Measurements from ENCODE around the gene TSHZ2.
A peak's percentile ranks its signal among the peaks of the same experiment; 100 is the strongest.

Gene TSHZ2

DNA sequence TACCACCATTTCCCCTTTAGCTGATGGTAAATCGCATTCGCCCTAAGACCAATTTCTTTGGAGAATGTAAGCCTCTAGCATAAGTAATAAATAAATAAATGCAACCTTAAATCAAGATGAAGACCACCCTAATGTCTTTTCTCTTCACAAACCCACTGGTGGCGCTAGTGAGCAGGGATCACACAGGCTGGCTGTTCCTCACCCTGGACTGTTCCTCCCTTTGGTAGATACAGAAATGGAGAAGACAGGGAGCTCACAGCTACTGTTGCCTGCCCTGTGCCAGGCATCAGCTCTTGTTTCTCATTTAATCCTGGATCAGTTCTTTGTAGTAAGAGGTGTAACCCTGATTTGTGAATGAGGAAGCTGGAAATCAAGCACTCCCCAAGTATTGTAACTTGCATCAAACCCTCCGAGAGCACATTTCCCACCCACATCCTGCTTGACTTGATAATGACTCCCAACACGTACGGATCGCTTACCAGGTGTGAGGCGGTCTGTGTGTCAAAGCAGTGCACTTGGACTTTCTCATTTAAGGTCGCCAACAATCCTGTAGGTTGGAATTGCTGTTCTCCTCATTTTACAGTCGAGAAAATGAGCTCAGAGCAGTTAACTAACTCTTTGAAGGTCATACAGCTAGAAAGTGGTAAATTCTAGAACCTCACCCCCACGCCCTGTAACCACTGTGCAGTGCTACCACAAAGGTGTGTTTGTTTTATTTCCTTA is 236.1 kb downstream of the TSHZ2 start:
- DNase-seq (ENCODE audit: low spot score): no peak

DNA sequence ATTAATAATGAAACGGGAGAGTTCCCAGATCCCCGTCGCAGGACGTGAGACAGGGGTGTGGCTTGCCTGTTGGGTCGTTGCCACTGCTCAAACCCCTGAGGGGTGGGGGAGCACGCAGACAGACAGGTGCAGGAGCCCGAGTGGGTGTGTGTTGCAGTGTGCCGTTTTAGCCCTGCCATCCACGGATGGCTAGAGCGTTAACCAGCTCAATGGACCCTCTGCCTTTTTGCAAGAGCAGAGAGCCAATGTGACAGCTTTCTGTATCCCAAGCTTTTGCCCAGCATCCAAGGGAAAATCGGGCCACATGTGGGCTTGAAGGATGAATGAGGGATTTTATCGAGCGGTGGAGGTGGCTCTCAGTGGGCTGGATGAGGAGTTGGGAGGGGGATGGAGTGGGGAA is 237.9 kb downstream of the TSHZ2 start:
- DNase-seq (ENCODE audit: low spot score): no peak

DNA sequence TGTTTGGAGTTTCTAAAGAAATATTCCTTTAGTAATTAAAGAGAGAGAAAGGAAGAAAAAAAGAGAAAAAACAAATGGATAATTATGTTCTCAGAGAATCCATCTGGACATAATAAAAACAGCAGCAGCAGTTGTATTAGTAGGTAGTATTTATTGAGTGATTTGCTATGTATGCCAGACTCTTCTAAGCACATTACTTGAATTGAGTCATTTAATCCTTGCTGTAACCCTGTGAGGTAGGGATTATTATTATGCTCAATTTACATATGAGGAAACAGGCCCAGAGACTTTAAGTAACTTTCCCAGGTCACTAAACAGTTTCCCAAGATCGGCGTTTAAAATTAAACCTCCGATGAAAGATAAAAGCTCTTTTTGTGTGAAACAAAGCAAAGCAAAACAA is 238.8 kb downstream of the TSHZ2 start:
- no peak for DNase-seq (ENCODE audit: low spot score)

DNA sequence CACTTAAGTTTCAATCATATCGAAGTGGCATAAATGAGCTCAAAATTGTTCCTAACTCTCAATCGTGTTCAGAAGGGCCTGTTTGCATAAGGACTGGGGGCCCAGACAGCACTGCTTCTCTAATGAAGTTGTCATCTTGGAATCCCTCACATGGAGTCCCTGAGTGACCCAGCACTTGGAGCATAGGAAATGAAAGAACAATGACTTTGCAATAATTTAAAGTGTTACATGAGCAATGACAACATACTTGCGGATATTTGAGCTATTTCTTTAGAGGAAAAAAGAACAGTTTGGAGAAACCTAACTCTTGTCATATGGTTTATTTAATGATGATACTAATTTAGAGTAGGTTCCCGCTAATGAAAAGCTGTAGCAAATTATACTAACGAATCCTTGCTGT is 239.9 kb downstream of the TSHZ2 start:
- no peak for DNase-seq (ENCODE audit: low spot score)

DNA sequence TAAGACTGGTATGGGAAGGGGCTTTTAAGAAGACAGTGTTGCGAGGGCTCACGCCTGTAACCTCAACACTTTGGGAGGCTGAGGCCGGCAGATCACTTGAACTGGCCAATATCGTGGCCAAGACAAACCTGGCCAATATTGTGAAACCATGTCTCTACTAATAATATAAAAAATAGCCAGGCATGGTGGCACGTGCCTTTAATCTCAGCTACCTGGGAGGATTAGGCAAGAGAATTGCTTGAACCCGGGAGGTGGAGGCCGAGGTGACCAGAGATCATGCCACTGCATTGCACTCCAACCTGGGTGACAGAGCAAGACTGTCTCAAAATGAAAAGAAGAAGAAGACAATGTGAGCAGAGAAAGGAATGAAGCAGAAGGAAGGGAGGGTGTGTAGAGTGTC is 242.2 kb downstream of the TSHZ2 start:
- no peak for DNase-seq (ENCODE audit: low spot score)

DNA sequence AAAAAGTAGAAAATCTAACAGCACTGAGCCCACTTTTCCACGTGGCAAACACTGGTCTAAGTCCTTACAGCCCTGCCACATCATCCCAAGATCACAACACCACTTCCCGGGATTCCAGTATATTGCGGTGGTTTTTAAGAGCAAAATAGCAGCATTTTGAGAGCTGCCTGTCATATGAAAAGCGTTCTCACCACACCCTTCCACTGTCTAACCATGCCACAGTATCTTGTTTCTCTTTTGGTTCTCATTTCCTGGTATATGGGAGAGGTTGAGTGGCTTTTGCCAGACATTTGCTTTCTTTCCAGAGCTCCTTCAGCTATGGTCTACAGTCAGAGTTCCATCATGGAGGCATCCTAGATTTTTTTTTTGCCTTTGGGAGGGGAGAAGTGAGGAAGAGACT is 243.0 kb downstream of the TSHZ2 start:
- no peak for DNase-seq (ENCODE audit: low spot score)

DNA sequence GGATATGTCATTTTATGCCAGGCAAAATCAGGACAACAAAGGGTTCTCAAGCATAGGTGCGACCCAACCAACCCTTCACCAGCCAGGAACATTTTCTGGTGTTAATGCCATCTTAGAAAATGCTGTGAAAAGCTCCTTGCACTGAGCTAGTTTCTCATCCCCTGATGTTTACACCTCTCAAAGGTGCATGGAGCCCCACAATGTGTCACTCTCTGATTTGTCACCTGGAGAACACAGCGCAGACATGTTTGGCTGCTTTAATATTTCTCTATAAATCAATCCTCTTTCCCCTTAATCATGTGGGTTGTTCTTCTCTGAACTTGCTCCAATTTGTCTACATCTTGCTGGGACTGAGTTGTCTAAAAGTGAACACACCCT is 244.3 kb downstream of the TSHZ2 start:
- DNase-seq (ENCODE audit: low spot score): no peak

DNA sequence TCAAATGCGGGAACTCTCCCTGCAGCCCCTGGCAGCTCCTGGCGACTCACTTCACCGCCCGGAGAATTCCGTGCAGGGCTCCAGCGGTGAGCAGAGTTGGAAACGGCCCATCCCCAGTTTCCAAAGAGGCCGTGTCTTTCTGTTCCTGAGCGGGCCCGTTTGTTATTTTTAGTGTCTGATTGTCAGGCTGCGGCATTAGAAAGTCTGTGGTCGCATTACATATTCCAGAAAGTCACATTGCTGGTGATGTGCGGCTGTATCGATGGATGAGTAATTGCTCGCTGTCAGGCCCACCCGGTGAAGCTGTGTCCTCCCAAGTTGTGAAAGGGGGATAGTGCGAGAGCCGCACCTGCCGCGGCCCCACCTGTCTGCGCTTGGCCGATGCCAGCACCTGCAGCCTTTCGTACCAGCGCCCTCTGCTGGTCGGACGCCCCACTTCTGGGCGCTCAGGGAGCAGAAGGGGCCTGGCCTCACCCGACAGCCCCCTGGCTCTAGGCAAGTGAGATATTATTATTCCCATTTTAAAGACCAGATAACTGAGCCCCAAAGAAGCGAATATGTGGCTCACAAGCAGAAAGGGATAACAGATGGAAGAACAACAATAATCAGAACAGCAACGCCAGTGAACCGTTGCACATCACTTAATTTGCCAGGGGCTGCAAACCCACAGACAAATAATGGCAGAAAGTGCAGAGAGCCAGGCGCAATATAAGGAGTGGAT is 244.9 kb downstream of the TSHZ2 start:
- peak; percentile 41 for DNase-seq (ENCODE audit: low spot score)

DNA sequence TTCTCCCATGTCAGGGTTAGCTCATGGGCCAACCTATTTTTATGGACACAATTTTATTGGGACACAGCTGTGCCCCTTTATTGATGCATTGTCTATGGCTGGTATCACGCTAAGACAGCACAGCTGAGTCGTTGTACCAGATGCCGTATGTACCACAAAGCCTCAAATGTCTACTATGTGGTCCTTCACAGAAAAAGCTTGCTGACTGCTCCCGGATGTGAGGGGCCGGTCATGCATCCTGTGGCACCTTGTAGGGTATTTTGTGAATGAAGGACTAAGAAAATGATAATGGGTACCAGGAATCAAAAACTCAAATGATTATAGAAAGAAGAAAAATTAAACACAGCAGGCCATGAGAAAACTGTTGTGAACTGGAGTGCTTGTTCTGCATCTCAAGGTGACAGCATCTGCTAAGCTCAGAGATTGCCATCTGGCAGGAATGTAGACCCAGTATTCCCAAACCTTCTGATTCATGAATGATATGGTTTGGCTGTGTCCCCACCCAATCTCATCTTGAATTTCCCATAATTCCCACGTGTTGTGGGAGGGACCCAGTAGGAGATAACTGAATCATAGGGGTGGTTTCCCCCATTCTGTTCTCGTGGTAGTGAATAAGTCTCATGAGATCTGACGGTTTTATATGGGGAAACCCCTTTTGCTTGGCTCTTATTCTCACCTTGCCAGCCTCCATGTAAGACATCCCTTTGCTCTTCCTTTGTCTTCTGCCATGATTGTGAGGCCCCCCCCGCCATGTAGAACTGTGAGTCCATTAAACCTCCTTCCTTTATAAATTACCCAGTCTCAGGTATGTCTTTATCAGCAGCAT is 248.5 kb downstream of the TSHZ2 start:
- no peak for DNase-seq (ENCODE audit: low spot score)

DNA sequence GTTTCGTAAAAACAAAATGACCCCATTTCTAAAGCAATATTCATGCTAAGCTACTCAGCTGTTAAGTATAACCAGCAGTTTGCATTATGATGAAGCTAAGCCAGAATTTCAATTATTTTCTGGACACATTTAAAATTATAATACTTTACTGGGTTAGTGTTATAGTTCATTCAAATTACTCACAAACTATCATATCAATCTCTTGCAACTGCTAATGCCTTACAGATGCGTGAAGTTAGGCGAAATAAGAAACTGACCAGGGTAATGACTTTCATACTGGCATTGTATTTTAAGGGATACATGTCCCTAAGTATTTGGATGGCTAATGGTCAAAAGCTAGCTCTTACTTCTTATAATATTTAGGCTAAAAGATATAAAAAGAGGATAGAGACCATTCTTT is 249.6 kb downstream of the TSHZ2 start:
- DNase-seq (ENCODE audit: low spot score): no peak

DNA sequence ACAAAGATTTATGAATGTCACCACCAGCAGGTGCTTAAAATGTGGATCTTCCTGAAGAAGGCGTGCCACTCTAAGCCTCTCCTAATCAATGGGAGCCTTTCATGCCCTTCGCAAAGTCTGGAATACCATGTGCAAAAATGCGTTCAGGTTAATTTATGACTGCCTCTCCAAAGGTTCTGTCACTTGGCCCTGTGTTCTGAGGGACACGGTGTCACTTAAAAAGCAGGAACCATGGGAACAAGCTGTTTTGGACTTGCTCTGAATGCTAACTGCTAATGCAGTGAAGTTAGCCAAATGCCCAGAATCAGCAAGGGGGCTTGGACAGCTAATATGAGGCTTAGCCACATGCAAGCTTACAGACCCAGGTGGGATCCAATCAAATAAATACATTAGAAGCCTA is 250.3 kb downstream of the TSHZ2 start:
- DNase-seq (ENCODE audit: low spot score): no peak

DNA sequence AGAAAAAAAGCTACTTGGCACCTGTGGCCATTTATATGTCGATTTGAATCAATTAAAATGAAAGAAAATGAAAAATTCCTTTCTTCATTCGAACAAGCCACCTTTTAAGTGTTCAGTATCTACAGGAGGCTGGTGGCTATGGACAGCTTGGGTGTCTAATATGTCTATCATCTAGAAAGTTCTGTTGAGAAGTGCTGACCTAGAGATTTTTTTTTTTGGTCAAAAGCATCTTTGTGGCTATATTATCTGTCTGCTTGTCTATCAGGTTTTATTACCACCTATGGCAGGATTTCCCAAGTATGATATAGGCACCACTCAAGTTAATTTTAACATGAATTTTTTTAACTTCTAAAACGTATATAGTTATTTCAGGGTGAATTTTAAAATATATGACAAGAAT is 250.8 kb downstream of the TSHZ2 start:
- no peak for DNase-seq (ENCODE audit: low spot score)

DNA sequence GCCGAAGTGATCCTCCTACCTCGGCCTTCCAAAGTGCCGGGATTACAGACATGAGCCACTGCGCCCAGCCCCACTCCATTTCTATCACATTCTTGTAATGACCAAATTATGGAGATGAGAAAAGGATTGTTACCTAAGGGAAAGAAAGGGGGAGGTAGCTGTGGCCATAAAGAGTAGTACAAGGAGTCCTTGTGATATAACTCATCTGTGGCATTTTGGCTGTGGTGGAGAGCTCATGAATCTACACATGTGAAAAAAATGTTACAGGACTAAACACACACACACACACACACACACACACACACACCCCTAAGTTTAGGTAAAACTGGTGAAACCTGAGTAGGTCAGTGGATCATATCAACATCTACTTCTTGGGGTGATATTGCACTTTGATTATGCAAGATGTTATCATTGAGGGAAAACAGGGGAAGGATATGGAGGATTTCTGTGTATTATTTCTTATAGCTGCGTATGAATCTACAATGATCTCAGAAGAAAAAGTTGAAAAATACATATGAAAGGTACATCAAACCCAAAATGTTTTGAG is 251.5 kb downstream of the TSHZ2 start:
- DNase-seq (ENCODE audit: low spot score): no peak

DNA sequence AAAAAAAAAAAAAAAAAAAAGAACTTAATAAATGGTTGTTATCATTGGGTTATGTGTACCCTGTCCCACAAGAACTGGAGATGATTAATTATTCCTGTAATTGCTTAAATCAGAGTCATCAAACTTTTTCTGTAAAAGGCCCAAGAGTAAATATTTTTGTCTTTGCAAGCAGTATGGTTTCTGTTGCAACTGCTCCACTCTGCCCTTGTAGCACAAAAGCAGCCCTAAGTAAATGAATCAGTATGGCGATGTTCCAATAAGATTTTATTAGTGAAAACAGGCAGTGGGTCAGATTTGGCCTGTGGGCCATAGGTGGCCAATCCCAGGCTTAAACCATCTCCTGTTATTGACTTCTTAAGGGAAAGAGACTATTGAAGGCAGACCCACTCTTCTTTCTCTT is 252.7 kb downstream of the TSHZ2 start:
- DNase-seq (ENCODE audit: low spot score): no peak

DNA sequence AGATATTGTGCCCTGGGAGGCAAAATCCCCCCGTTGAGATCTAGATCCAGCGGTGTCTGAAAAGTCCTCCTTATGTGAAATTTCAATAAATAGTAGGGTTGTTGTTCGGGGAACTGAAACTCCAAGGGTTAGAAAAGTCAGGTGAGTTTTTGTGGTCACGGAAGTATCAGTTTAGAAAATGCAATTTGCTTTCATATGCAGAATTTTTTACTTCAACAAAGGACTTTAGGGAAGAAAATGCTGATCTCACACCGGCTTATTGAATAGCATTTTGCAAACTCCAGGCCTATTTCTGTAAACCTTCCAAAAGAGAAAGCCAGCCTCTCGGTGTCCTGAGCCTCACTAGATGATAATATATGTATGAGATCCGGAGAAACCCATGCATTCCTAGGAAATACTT is 254.7 kb downstream of the TSHZ2 start:
- no peak for DNase-seq (ENCODE audit: low spot score)

DNA sequence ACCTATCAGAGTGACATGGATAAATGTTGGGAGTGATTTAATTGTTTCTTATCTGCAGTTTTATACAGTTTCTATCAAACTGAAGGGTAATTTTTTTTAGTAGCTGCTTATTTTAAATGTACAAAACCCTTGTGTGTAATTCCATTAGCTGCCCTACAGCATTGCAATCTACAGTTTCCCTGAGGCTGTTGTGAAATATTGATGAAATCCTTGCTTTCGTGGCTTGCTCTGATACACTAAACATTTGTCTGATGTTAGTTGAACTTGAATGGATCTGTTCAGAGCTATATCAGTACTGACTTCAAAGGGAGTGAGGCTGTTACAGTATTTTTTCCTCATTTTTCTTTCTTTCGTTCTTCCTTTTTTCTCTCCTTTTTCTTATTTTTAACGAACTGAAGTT is 255.4 kb downstream of the TSHZ2 start:
- DNase-seq (ENCODE audit: low spot score): no peak

DNA sequence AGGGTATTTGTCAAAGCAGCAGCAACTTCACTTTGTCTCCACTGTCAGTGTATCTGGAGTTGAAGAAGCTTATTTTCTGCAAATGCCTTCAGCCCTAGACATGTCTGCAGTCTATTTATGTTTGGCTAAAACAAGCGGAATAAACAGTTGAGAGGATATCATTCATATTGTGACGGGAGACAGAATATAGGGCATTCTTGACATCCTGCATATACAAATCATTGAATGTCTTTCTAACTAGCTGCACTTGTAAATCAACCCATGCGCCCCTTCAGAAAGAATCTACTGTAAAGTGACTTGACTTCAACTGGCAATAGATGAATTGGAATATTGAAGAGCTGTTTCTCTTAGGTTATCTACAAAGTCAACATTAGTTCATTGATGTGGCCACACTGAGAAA is 258.9 kb downstream of the TSHZ2 start:
- no peak for DNase-seq (ENCODE audit: low spot score)

DNA sequence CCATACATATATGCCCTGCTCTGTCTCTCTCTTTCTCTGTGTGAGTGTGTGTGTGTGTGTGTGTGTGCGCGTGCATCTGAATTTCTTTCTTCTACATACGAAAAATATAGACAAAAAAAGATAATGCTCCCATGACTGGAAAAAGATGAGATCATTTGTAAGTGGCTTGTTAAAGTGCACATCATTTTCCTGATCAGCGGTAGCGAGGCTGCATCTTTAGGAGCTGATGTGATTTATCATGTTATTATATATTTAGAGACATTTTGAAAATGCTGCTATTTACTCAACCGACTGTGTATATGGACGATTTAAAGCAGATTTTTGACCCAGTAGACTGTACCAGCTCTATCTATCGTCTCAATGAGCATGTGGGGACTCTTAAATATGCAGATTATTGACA is 265.3 kb downstream of the TSHZ2 start:
- DNase-seq (ENCODE audit: low spot score): no peak

DNA sequence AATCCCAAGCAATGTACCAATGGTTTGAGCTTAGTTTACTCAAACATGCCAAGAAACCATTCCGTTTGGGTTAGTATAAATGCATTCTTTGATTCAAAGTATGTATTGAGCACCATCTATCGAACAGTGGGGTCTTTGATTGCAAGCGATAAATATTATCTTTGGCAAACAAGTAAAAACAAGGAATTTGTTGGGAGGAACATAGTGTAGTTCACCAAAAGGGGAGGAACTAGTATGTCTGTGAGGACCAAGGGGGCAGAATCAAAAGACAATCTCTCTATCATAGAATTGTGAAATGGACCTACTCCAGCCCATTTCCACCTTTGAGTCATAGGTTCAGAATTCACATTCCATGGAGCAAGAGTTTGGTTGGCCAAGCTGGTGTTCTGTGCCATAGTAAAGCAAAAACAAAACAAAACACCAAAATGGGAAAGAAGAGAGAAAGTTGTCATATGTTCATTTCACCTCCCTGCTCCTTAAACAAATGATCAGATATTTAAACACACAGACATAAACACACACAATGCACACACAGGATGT is 266.0 kb downstream of the TSHZ2 start:
- DNase-seq (ENCODE audit: low spot score): no peak

DNA sequence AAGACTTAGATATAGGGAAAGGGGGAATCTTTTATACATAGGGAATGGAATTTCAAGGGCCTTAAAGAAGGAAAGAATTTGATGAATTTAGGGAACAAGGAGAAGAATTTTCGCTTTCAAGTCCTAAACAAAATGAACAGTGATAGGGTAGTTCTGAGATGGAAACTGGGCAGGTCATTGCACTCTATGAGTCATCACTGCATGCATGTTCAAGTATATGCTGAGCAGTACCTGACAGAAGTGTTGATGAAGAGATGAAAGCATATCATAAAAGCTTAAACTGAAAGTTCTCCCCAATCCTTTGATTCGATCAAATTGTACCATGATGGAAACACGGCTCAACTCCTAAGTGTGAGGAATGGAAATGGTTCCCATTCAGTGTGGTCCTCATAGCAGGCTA is 271.0 kb downstream of the TSHZ2 start:
- DNase-seq (ENCODE audit: low spot score): no peak

DNA sequence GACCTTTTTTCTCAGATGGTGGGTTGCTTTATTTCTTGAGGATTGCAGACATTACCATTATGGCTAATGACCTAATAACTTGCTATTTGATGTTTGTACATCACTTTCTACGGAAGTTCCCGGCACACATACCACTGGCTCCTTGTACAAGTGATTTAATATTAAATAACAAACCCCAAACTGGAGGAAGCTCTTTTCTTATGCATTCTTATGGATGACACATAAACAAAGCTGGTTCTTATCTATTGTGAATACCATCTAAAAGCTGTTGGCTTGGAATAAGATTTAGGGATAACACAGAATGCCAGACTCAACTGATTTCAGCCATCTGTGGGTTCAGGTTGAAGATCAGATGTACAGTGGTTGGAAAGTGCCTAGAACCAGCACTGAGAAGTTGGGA is 272.6 kb downstream of the TSHZ2 start:
- no peak for DNase-seq (ENCODE audit: low spot score)

DNA sequence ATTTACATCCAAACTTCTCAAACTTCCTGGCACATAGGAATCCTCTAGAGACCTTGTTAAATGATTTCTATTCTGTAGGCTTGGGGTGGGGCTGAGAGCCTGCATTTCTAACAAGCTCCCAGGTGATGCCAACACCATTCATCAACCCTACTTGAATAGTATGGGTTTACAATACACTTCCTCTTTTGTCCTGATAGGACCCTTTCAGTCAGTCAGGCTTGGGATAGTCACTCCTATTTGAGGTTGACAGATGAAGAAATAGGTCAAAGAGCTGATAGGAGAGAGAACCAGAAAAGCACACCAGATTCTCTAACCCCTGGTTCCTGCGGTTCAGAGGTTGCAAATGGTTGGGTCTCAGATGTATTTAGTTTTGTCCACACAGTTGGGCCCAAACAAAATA is 273.4 kb downstream of the TSHZ2 start:
- no peak for DNase-seq (ENCODE audit: low spot score)
